HG03342 (cell line): ENCODE data around the gene RNF212.

Experiments
- ATAC-seq: cut with Tn5 transposase; IDR thresholded peaks from one replicate; pipeline ENCODE4 v1.9.1; 2021; ENCODE audit warnings: mild to moderate bottlenecking, moderate library complexity; ENCODE audit not compliant: unreplicated experiment

The RNF212 gene

DNA sequence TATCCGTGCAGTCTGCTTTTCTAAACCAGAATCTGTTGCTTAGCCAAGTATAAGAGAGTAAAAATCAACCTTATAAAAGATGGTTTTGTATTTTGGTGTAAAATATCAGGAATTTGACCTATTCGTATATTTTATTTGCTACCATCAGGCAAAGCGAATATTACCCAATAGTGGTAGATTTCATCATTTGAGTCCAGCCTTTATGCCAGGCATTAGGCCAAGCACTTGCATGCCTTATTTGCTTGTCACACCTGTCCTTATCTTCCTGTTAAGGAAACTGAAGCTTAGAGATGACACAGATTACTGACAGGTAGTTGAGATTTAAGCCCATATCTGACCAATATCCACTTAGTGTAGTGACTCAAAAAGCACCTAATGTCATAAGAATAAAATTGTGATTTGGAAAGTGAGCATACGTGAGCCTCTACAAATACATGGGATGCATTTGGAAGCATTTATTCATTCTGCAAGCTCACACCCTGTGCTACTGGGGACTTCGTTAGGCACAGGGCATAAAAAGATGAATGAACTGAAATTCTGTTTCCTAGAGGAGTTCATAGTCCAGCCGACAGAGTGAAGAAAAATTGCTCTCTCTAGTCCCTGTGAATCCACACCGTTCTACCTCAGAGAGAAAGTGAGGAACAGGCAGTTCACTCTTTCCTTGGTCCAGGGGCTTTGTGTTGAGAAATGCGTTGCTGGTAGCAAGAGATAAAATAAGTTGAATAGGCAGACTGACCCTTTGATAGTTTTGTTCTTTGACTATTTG is 2.3 kb upstream of the RNF212 start:
- ATAC-seq, result no peak

DNA sequence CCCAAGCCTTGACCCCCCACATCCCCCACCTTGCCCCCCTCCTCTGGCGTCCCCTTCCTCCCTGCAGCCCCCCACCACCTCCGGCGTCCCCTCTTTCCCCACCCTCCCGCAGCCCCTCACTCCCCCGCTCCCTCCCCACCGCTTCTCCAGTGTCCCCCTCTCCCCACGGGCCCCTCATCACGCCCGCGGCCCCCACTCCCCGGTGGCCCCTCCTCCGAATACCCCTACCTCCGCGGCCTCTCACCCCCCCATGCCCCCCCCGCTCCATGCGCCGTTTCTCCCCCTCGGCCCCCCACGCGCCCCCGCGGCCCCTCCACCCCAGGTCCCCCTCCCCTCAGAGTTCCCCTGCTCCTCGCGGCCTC is 562 bp downstream of the RNF212 start:
- ATAC-seq, result no peak

DNA sequence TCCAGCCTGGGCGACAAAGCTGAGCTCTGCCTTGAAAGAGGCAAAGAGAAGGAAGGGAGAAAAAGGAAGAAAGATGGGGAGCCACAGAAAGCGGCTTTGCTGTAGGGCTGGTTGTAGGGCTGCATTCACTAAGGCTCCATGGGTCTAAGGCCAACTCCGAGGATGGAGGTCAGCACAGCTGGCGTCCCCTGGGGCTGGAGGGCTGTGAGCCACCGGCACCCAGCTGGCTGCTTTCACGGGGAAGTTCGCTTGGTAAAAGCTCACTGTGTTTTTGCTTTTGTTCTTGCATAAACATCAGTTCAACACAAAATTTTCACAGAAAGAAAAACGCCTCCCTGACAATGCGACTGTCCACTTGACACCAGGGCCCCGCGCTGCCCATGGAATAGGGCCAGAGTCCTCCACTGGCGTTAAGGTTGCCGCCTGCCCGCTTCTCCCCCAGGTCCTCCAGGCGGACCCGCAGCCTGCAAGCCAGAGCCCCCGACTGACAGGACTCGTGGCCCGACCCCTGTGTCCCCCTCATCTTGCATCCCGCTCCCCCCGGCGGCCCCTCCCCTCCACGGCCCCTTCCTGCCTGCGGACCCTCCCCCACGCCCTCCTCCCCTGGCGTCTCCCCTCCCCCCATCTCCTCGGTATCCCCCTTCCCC is 1.1 kb downstream of the RNF212 start:
- no peak for ATAC-seq

DNA sequence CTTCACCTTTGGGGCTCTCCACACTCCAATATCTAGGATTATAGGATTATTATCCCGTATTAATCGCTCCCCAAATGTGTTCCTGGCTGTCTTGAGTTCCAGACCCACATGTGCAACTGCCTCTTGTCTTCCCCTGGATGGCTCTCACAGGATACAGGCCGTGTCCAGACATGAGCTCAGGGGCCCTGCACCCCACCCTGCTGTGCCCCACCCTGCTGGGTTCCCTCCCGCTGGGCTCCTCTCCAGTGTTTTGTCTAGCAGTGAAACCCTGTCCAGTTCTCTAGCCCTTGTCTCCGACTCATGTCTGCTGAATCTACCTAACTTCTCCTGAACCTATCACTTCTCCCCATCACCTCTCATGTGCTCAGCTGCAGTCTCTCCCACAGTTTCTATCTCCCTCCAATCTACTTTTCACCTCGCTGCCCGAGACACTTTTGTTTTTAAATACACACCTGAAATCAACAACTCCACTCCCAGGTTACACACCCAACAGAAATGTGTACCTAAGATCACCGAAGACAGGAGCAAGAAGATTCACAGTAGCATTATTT is 2.0 kb downstream of the RNF212 start:
- ATAC-seq, result no peak

DNA sequence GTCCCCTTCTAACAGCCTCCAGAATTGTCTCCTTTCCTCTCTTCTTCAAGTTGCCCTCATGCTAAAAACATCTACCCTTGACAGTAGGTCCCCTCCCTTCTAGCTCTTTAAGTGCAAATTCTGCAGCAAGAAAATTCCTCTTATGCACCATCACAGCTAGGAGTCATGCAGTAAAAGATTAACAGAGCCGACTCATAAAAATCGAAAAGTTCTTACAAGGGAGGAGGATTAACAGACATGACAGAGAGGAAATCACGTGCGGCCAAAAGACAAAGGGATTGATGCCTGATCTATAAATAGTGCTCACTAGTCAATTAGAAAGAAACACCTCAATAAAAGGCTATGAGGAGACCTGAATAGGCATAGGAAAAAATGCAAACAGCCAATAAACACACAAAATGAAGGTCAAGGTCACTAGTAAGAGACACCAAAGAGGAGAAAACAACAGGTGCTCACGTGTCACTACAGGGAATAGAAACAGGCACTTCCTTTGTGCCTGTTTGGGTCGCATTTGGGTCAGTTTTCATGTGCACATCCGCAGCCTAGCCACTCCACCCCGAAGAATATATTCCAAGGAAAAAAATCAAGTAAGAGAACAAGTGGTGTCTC is 3.4 kb downstream of the RNF212 start:
- ATAC-seq, result no peak

DNA sequence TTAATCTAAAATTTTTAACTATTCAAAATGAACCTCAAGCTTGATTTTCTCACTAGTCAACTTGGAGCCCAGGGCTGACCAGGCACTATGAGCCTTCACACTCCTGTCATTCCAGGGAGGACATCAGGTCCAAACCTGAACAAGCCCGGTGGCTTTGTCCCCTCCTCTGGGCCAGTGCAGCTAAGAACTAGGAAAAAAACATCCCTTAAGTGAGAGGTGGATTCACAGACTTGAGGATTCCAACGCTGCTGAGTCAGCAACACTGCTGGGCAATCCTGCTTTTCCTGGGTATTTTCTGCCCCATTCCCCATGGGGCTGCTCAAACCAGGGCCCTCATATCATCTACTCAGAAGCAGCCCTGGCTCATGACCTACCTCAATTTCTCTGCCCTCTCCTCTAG is 4.0 kb downstream of the RNF212 start:
- ATAC-seq, result no peak

DNA sequence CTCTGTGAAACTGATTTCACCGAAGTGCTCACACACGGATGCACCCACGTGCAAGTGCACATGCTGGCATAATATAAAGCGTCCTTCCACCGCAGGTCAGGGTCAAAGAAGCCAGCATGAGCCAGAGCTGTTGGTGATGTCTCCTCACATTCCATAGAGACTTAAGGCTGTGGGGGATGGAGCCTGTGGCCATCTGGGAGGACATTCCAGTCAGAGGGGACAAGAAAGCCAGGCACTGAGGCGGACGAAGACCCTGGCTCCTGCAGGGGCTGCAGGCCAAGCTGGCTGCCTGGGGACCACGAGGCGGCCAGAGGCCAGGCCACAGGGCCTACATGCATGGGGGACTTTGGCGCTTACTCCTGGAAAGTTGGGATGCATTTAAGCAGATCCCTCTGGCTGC is 7.7 kb downstream of the RNF212 start:
- no peak for ATAC-seq

DNA sequence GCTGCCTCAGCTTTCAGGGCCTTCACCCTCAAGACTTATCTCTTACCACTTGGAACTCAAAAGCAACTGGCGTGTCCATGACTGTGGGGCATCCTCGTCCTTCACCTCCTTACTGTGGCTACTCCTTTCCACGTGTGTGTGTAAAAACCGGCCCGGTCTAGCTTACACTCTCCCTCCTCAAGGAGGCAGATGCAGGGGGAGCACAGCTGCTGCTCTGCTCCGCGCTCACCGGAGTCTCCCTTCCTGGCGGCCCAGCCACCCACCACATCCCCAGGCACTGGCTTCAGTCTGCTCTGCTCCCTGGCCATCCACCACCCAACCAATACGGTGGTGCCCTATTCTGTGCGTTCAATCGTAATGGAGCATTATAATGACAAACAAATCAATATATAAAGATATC is 8.3 kb downstream of the RNF212 start:
- ATAC-seq, result no peak

DNA sequence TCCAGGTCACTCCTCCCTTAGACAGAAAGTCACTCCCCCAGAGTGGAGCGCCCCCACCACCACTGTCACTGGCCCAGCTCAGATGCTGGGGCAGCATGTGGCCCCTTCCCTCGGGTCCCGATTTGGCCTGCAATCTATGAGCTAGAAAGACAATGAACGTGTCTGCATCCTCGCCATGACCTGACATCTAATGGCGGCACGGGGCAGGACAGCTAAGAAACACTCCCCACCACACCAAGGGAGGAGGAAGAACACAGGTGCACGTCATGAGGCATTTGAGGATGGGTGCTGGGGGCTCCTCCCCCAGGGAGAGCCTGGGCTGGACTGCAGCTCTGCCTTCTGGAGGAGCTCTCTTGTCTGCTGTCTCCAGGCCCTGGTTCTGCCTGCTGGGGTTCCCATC is 8.7 kb downstream of the RNF212 start:
- ATAC-seq, result no peak

DNA sequence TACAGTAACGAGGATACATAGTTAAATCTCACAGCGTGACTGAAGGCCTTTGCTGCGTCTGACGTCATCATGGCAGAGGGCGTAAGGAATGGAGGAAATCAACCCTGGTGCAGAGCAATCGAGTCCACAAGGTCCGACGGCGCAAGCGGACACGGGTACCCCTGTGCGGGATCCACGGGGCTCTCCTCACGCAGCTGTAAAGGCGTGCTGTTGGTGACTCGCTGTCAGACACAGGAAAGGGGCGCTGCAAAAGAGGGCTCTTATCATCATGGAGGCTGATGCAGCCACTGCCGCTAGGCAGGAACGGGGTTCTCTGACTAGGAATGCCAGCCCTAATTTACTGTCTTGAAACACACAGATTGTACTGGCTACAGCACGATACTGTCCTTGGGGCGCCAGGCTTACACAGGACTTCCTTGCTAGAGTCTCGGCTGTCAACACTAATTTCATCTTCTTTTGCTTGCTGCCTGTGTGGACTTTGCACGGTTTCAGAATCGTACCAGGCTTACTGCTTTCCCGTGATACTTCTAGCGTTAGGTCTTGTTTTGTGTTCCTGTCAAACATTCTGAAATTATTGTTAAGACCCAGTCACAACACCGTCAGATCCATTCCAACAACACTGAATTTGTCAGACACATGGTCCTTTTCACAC is 13.6 kb downstream of the RNF212 start:
- no peak for ATAC-seq

DNA sequence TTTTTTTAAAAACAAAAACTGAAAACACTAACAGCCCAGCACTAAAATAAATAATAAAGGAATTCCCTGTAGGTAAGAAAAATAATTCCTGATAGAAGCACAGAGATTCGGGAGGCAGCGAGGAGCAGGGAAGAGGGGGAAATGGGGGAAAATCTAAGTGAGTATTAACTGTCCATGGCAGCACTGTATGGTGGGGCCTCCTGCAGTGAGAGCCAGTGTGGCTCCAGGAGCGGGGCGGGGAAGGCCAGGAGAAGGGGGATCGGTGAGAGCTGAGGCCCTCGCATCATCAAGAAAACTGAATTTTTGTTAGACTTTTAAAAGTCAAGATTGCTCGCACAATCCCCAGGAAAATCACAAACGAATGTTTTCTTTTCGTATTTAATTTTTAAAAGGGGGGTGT is 14.1 kb downstream of the RNF212 start:
- ATAC-seq, result no peak

DNA sequence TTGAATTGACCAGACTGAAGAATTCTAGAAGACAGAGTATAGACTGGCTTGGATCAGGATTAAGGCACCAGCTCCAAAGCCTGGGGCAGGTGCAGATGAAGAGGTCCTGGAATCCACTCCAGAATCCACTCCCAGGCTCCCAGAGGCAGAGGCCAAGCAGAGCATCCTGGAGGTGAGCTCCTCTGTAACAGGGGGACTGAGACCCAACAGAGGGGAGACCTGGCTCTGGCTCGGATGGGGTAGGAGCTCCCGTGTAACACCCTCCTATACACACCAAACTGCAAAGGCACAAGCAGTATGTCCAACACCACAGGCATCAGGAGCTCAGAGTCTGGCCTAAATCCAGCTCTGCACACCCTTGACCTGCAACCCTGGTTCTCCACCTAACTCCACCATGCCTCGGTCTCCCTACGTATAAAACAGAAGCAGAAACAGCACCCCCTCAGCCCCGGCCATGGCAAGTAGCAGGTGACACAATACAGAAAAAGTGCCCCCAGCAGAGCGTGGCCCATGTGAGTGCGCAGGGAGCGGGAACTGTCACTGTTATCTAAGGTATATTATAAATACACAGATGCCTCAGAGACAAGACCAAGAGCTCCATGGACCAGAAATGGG is 14.9 kb downstream of the RNF212 start:
- no peak for ATAC-seq

DNA sequence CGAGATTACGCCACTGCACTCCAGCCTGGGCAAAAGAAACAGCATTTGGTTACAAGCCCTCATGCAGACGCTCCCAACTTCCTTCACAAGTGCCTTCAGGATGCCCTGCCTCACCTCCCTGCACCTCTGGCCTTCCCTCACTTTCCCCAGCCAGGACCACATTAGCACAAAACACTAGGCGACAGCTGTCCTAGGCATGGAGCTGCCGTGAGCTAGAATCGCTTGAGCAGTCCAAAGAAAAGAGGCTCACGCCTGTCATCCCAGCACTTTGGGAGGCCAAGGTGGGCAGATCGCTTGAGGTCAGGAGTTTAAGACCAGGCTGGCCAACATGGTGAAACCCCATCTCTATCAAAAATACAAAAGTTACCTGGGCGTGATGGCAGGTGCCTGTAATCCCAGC is 15.8 kb downstream of the RNF212 start:
- ATAC-seq, result no peak

DNA sequence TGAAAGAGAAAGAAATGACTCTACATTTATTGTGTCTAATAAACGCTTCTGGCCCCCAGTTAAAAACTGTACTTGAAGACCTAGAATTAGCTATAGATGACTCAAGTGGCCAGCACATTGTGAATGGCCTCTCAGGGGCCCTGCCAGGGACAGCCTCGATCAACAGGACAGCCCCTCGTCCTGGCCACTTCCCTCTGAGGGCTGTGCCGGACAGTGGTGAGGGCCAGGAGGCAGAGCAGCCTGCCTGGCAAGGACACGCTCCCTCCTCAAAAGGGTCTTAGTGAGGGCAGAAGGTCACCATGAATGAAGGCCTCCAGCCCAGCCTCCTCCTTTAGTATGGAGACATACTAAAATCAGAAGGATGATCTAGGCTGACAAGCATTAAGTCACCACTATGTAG is 16.5 kb downstream of the RNF212 start:
- no peak for ATAC-seq

DNA sequence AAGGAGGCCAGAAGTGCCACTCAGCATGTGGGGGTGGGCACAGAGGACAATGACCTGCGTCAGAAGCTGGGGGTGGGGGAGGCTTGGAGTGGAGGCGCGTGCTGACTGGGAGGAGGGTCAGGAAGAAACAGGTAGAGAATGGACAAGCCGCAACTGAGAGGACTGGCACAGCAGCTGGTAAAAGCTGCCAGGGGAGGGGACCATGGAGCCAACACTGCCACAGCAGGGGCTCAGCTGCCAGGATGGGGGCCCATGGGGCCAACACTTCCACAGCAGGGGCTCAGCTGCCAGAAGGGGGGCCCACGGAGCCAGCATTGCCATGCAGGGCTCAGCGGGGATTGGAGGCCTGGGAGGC is 19.1 kb downstream of the RNF212 start:
- ATAC-seq, result no peak

DNA sequence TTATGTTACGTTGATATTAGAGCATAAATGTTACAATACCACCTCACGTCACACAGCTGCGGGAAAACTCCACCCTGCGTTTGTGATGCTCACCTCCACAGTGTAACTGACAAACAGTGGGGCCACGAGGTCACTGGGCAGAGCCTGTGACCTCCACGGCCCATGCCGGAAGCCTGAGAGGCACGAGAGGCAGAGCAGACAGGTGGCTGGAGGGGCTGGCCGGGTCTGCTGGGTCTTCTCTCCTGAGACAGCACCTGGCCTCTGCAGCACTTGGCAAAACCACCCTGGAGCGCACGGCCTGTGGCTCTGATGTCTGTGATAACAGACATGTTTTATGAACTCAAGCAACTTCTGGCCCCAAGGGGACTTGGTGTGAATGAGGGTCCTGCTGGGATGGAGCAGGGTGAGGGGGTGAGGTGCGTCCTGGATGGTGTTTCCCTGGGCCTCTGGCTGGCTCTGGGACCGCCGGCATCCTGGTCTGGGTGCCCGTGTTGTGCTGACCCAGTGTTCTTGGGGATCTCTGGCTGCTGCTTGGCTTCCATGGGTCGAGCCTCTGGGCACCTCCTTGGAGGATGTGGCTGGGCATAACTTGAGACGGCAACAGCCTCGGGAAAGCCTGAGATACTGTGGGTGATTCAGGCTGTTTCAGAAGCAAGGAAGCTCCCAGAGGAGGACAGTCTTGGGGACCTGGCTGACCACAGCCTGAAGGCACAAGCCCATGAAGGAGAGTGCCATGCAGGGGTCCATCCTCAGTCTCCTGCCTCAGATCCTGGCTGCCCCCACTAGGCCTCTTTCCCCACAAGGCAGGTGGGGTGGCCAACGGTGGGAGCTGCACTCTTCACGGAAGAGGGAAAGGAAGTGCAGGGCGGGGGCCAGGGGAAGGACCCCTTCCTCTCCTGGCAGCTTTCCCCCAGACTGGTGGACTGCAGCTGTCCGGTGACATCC is 19.7 kb downstream of the RNF212 start:
- no peak for ATAC-seq

DNA sequence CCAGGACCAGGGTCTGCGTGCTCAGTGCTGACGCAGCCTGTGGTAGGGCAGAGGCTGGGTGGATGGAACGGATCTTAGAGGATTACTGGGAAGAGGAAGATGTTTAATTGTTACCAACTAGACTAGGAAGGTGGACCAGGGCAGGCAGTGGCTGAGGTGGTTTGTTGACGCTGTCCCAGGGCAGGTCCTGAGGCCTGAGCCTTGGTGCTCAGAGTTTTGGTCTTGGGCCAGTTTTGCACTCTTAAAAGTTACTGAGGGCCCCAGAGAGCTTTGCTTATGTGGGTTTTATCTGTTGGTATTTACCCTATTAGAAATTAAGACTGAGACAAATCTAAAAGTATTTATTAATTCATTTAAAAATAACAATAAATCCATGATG is 20.4 kb downstream of the RNF212 start:
- ATAC-seq, result no peak

DNA sequence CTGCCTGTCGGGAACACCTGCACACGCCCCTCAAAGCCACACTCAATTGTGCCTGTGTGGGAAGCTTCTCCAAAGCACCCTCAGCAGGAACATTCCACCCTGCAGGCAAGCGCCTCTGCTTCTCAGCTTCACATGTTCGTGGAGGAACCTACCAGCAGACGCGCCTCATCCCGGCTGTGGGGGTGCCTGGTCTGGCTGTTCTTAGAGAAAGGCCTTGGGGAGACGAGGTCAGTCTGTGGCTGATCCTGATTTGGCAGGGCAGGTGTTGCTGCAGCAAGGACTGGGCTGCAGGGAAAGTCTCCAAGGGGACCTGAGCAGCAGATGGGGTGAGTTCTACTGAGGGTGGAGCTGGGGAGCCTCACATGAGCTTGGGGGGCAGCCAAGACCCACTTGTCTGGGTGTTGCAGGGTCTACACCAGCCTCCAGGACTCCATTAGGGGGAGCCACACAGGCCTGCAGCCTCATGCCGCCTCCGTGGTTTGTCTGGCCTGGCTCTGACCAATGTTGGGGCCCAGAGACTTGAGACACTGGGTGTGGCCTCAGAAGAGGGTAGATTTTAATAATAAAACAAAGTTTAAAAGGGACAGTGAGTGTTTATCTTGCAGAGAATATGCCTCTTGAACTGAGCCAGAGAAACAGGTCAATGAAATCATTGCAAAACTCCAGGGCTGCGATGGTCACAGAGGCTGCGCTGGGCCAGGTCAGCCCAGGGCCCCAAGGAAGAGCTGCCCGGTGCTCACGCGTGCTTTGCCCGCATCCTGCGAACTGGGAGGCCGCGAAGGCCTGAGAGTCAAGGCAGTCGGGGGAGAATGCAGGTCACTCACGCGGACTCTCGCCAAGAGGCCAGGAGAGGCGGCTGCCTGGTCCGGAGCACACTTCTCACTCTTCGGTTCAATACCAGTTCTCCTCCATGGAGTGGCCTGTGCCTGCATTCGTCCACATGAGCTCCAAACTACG is 21.1 kb downstream of the RNF212 start:
- no peak for ATAC-seq

DNA sequence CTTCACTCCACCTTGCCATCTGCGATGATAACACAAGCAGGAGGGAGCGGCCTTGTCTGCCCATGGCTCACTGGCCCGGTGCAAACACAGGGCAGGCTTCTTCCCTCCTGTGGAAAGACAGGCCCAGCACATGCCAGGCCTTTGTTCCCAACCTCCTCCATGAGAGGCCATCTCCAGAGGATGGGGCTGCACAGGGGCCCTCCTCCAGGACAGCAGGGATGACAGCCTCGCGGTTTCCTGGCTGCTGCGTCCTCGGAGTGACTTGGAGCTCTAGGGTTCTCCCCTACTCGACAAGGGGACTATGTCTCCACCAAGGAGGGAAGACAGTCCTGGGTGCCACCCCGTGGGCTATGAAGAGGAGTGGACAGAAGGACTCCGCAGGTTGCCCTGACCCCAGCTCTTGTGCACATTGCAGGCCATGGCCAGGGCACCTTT is 21.8 kb downstream of the RNF212 start:
- no peak for ATAC-seq
